Erythroblast (primary cell): ENCODE results near the gene LTA.

Source experiments
- GATA1 ChIP-seq: IDR thresholded peaks from 2 replicates; pipeline ENCODE4 v1.6.1; 2011; ENCODE audit warnings: low read depth, mild to moderate bottlenecking, control low read depth, low read length, moderate library complexity
- POLR2A ChIP-seq: IDR thresholded peaks from 2 replicates; pipeline ENCODE4 v1.6.1; 2011; ENCODE audit warnings: mild to moderate bottlenecking, low read length

- TF ChIP-seq POLR2A: no peak
- no peak for TF ChIP-seq GATA1
Measured at GRCh38 chr6:31556307-31556706, 15.8 kb upstream of the LTA start.
